HEK293 (cell line): ENCODE data around the gene SLC6A16.

Experiments used
- AEBP2 ChIP-seq: fragments of 450-650 bp; formaldehyde crosslinking; IDR thresholded peaks from 2 replicates; pipeline ENCODE4 v1.5.1; 2016; ENCODE audit warnings: missing biosample characterization, missing genetic modification characterization, borderline replicate concordance
- BCL11A ChIP-seq: fragments of 450-650 bp; formaldehyde crosslinking; IDR thresholded peaks from 2 replicates; pipeline ENCODE4 v1.5.1; 2016; ENCODE audit warnings: low read depth, missing biosample characterization, missing genetic modification characterization
- CTCF ChIP-seq: fragments of 450-650 bp; formaldehyde crosslinking; IDR thresholded peaks from 2 replicates; pipeline ENCODE4 v1.5.1; 2016; ENCODE audit warnings: missing biosample characterization, missing genetic modification characterization
- GLI2 ChIP-seq: fragments of 450-650 bp; formaldehyde crosslinking; IDR thresholded peaks from 2 replicates; pipeline ENCODE4; 2017; ENCODE audit warnings: missing biosample characterization, missing genetic modification characterization, low read depth, borderline replicate concordance
- KLF1 ChIP-seq: fragments of 450-650 bp; formaldehyde crosslinking; IDR thresholded peaks from 2 replicates; pipeline ENCODE4 v1.5.1; 2016; ENCODE audit warnings: missing biosample characterization, missing genetic modification characterization
- PRDM10 ChIP-seq: fragments of 450-650 bp; formaldehyde crosslinking; IDR thresholded peaks from 2 replicates; pipeline ENCODE4 v1.5.1; 2016; ENCODE audit warnings: missing biosample characterization, missing genetic modification characterization
- SP2 ChIP-seq: fragments of 450-650 bp; formaldehyde crosslinking; IDR thresholded peaks from 2 replicates; pipeline ENCODE4 v1.5.1; 2016; ENCODE audit warnings: missing biosample characterization, missing genetic modification characterization
- TCF7L2 ChIP-seq: IDR thresholded peaks from 2 replicates; pipeline ENCODE4 v1.6.1; 2011; ENCODE audit warnings: low read depth, mild to moderate bottlenecking, inconsistent platforms, low read length, moderate library complexity, borderline replicate concordance
- ZNF121 ChIP-seq: fragments of 450-650 bp; formaldehyde crosslinking; IDR thresholded peaks from 2 replicates; pipeline ENCODE4 v1.5.1; 2016; ENCODE audit warnings: missing biosample characterization, missing genetic modification characterization
- ZNF274 ChIP-seq, 2 experiments: fragments of 200-500 bp in 1 of 2; fragments of 450-650 bp in 1 of 2; sonication (Bioruptor generic) in 1 of 2; formaldehyde crosslinking in 1 of 2; IDR thresholded peaks; 2 replicates each; pipeline versions ENCODE4 v1.5.1 to v1.6.1; 2014 to 2016; ENCODE audit warnings: borderline replicate concordance in 1 of 2, inconsistent platforms in 1 of 2, low read length in 1 of 2, missing biosample characterization in 1 of 2, missing genetic modification characterization in 1 of 2
- ZNF311 ChIP-seq: fragments of 450-650 bp; formaldehyde crosslinking; IDR thresholded peaks from 2 replicates; pipeline ENCODE4 v1.5.1; 2017; ENCODE audit warnings: missing biosample characterization, missing genetic modification characterization, borderline replicate concordance
- ZNF354C ChIP-seq: fragments of 450-650 bp; formaldehyde crosslinking; IDR thresholded peaks from 2 replicates; pipeline ENCODE4 v1.5.1; 2016; ENCODE audit warnings: missing biosample characterization, missing genetic modification characterization, low read depth, borderline replicate concordance
- ZNF558 ChIP-seq: fragments of 450-650 bp; formaldehyde crosslinking; IDR thresholded peaks from 2 replicates; pipeline ENCODE4 v1.5.1; 2016; ENCODE audit warnings: missing biosample characterization, missing genetic modification characterization

GRCh38 chr19:49287141-49287770, 37.7 kb downstream of the SLC6A16 start:
- TF ChIP-seq CTCF (tag by site-specific recombination) = no peak
- TF ChIP-seq ZNF311 (tag by site-specific recombination) = no peak
- no peak for TF ChIP-seq ZNF274 (IDR thresholded peaks at IDR 0.05; ENCODE audit: low read length)
- TF ChIP-seq ZNF274 (tag by site-specific recombination; IDR thresholded peaks at IDR 0.05; ENCODE audit: borderline replicate concordance) = no peak
- TF ChIP-seq TCF7L2 = no peak
- no peak for TF ChIP-seq KLF1 (tag by site-specific recombination)
- TF ChIP-seq ZNF354C (tag by site-specific recombination) = no peak
- TF ChIP-seq BCL11A (tag by site-specific recombination) = no peak
- TF ChIP-seq ZNF558 (tag by site-specific recombination) = no peak
- TF ChIP-seq AEBP2 (tag by site-specific recombination) = no peak
- TF ChIP-seq PRDM10 (tag by site-specific recombination) = no peak
- no peak for TF ChIP-seq ZNF121 (tag by site-specific recombination)
- TF ChIP-seq SP2 (tag by site-specific recombination) = no peak
- TF ChIP-seq GLI2 (tag by site-specific recombination) = no peak
